Measurements from ENCODE around the gene LARP4B. TPM values are rescaled to one million over a fixed set of nuclear protein-coding genes. Genes with fewer than 3 reads are reported as not detected.

LARP4B gene
- total and polyA plus RNA-seq, 7 donors: 16.6 to 88.3 (median 66.6) TPM

DNA sequence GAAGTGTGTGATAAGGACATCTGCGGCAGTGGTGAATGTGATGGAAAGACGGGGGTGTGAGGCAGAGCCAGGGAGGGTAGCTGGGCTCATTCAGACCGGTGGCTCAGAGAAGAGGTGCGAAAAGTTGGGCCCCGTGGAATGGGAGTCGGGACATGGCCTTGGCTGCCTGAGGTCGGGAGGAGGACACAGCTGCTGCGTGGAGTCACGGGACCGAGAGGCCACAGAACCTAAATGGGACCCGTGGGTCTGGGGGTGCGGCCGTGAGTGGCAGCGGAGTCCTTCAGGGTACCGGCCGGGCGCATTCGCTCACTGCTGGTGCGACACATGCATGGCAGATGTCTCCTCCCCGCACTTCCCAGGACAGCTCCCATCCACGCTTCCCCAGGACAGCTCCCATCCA lies 22.9 kb upstream of the LARP4B start:
- Histone ChIP-seq H3K27ac (no peak overlapping the region), H3K27me3 (ENCODE audit: insufficient read depth in 3 of 3, low read length in 2 of 3) (peaks cover 0 to 10% (median 1%) of the 10 kb centered on the region in 3 donors), H3K4me1 (no peaks in the 10 kb centered on the region), H3K9me3 (no peaks in the 10 kb centered on the region), H3K36me3 (ENCODE audit: insufficient read depth in 1 of 2, low read depth in 1 of 2) (no peaks in the 10 kb centered on the region), H3K4me3 (no peak overlapping the region)
- DNase-seq (no peak), ATAC-seq (no peak)
- 84 to 90% (median 87%) methylated on average over 20 to 21 of the region's 21 CpGs for WGBS, 3 donors
- intact Hi-C loops (cut with DNase I): no loop called here
- TF ChIP-seq, protein P1, sequence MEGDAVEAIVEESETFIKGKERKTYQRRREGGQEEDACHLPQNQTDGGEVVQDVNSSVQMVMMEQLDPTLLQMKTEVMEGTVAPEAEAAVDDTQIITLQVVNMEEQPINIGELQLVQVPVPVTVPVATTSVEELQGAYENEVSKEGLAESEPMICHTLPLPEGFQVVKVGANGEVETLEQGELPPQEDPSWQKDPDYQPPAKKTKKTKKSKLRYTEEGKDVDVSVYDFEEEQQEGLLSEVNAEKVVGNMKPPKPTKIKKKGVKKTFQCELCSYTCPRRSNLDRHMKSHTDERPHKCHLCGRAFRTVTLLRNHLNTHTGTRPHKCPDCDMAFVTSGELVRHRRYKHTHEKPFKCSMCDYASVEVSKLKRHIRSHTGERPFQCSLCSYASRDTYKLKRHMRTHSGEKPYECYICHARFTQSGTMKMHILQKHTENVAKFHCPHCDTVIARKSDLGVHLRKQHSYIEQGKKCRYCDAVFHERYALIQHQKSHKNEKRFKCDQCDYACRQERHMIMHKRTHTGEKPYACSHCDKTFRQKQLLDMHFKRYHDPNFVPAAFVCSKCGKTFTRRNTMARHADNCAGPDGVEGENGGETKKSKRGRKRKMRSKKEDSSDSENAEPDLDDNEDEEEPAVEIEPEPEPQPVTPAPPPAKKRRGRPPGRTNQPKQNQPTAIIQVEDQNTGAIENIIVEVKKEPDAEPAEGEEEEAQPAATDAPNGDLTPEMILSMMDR (IDR thresholded peaks at IDR 0.05): no peak

DNA sequence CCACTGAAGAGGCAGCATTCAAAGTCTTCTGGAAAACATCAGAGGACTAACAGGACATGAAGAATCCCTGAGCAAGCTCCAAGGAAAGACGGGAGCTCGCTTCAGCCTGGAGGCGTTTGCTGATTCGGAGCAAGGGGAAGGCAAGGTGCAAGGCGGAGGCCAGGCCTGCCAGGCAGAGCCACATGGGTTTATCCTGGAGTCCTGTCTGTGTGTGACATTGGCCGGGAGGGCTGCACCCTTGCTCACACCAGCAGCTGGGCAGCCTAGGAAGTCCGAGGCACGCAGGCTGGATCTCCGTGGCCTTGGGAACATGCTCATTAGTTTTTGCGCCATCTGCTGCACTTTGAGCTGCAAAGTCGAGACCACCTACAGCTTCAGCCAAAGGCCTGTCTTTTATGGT lies 22.3 kb upstream of the LARP4B start:
- WGBS, 3 donors: 72 to 91% (median 82%) methylated on average over 11 of the region's 11 CpGs

DNA sequence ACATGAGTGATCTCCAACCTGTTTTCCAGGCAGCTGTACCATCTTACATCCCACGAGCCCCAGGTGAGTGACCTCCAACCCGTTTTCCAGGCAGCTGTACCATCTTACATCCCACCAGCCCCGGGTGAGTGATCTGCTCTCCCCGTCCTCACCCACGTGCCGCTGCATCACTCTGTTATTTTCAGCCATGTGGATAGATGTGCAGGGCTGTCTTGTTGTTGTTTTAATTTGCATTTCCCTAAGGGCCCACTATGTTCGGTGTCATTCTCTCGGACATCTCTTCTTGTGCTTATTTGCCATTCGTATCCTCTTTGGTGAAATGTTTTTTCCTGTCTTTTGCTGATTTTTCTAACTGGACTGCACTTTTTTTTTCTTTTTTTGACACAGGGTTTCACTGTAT lies 17.9 kb upstream of the LARP4B start:
- DNase-seq: no peak
- TF ChIP-seq, protein P1 (IDR thresholded peaks at IDR 0.05): no peak
- H3K4me3 ChIP-seq: no peak overlapping the region
- H3K4me1 ChIP-seq: no peaks in the 10 kb centered on the region
- H3K9me3 ChIP-seq: no peaks in the 10 kb centered on the region
- peaks cover 0 to 4% (median 2%) of the 10 kb centered on the region in 3 donors for H3K27me3 ChIP-seq (ENCODE audit: insufficient read depth in 3 of 3, low read length in 2 of 3)
- H3K27ac ChIP-seq: no peak overlapping the region
- 73 to 77% (median 75%) methylated on average over 9 of the region's 9 CpGs for WGBS, 3 donors
- ATAC-seq: no peak
- no peaks in the 10 kb centered on the region for H3K36me3 ChIP-seq (ENCODE audit: insufficient read depth in 1 of 2, low read depth in 1 of 2)
- intact Hi-C loops (cut with DNase I): no loop called here

More for the DNA sequence above, 22.3 kb upstream of the LARP4B start:
- TF ChIP-seq, protein P1 (IDR thresholded peaks at IDR 0.05): no peak
- ATAC-seq (no peak), DNase-seq (no peak)
- H3K27ac ChIP-seq: no peak overlapping the region
- no peak overlapping the region for H3K4me3 ChIP-seq
- intact Hi-C loops (cut with DNase I): no loop called here
- no peaks in the 10 kb centered on the region for H3K36me3 ChIP-seq (ENCODE audit: insufficient read depth in 1 of 2, low read depth in 1 of 2)
- peaks cover 0 to 10% (median 2%) of the 10 kb centered on the region in 3 donors for H3K27me3 ChIP-seq (ENCODE audit: insufficient read depth in 3 of 3, low read length in 2 of 3)
- H3K9me3 ChIP-seq: no peaks in the 10 kb centered on the region
- no peaks in the 10 kb centered on the region for H3K4me1 ChIP-seq

DNA sequence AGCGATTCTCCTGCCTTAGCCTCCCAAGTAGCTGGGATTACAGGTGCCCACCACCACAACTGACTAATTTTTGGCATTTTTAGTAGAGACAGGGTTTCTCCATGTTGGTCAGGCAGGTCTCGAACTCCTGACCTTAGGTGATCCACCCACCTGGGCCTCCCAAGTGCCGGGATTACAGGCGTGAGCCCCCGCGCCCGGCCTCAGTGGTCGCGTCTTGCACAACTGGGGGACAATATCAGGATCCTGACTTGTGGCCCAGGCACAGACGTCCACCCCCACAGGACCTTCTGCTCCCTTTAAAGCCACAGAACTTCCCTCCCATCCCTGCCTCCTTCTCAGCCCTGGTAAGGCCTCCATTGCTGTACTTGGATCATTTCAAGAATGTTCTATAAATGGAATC lies 16.8 kb upstream of the LARP4B start:
- Histone ChIP-seq H3K27me3 (ENCODE audit: insufficient read depth in 3 of 3, low read length in 2 of 3) (peaks cover 0 to 4% (median 2%) of the 10 kb centered on the region in 3 donors), H3K36me3 (ENCODE audit: insufficient read depth in 1 of 2, low read depth in 1 of 2) (no peaks in the 10 kb centered on the region), H3K4me1 (no peaks in the 10 kb centered on the region), H3K27ac (no peak overlapping the region), H3K9me3 (no peaks in the 10 kb centered on the region), H3K4me3 (no peak overlapping the region)
- ATAC-seq (no peak), DNase-seq (no peak)
- TF ChIP-seq, protein P1 (IDR thresholded peaks at IDR 0.05): no peak
- intact Hi-C loops (cut with DNase I): no loop called here
- 93% methylated on average over 10 of the region's 10 CpGs for WGBS, 3 donors

DNA sequence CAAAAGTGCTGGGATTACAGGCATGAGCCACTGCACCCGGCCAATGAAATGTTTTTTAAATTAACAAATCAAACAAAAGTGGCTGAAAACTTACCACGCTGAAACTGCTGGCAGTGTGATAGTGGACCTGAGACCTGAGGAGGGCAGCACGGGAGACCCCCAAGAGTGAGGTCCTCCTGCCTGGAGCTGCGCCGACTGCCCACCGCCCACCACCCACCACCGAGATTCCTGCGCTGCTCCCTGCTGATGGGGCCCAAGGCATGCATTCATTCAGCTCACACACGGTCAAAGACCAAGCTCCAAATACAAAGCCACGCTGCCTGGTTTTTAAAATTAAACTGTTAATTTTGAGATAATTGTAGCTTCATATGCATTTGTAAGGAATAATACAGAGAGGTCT lies 16.4 kb upstream of the LARP4B start:
- no peak overlapping the region for H3K27ac ChIP-seq
- H3K4me1 ChIP-seq: no peaks in the 10 kb centered on the region
- intact Hi-C loops (cut with DNase I): no loop called here
- H3K36me3 ChIP-seq (ENCODE audit: insufficient read depth in 1 of 2, low read depth in 1 of 2): no peaks in the 10 kb centered on the region
- 91 to 93% (median 91%) methylated on average over 10 of the region's 10 CpGs for WGBS, 3 donors
- ATAC-seq: no peak
- H3K9me3 ChIP-seq: no peaks in the 10 kb centered on the region
- peaks cover 0 to 4% (median 2%) of the 10 kb centered on the region in 3 donors for H3K27me3 ChIP-seq (ENCODE audit: insufficient read depth in 3 of 3, low read length in 2 of 3)
- TF ChIP-seq, protein P1 (IDR thresholded peaks at IDR 0.05): no peak
- no peak overlapping the region for H3K4me3 ChIP-seq
- DNase-seq: no peak
